Measurements from ENCODE around the gene ADK.

Gene ADK

GRCh38 chr10:74753442-74754211 lies 602.6 kb downstream of the ADK start:
- DNase-seq, result no peak

DNA sequence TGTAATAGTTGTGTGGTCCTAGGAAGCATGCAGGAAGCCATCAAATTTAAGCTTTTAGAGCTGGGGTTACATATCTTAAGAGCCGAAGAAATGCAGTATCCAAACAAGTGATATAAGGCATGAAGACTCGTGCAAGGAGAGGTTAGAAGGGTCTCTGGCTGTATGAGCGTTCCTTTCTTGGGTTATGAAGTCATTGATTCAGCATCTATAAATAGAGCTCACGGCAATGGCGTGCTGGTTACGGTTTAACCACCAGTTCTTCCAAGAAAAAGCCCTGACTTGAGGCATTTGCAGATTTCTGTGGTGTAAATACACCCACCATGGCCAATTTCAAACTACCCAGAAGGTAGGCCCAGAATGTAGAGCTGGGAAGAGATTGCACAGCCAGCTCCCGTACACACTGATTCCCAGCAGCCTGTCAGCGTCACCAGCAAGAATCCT lies 603.4 kb downstream of the ADK start:
- no peak for DNase-seq

DNA sequence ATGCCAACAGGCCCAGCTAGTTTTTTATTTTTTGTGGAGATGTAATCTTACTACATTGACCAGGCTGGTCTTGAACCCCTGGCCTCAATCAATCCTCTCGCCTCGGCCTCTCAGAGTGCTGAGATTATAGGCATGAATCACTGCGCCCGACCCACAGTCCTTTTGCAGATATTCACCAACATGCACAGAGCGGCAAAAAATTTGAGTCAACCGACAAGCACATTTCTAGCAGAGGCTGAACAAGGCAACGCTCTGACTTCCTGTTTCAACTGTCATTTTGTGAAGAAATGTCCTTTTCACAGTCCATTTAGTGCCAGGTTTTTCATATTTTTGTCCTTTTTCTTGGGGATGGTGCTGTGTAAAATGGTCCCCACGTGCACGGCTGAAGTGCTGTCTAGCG lies 604.3 kb downstream of the ADK start:
- DNase-seq, result no peak

All from CD4-positive, alpha-beta T cell treated with Interleukin-4 for 4 hours (primary cell).